ENCODE results near the gene RARS1.

DNA sequence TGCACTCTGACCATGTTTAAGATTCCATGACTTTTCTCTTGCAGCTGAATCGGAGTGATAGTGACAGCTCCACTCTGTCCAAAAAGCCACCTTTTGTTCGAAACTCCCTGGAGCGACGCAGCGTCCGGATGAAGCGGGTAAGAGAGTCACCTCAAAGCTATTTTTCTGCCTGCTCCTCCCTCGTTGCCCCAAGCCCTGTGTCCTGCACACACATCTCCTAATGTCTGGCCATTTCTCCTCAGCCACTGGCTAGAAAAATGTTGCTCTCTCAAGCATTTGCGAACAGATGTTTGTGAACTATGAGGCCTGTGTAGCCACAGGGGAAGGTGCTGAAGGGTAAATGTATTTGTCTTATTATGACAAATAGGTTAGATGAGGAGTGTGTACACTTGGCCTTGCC is 25.7 kb upstream of the RARS1 start:
- no peak for TF ChIP-seq TAF1 (IDR thresholded peaks at IDR 0.05; ENCODE audit: borderline replicate concordance, low read depth, low read length)
- TF ChIP-seq POLR2A (IDR thresholded peaks at IDR 0.05; ENCODE audit: low read depth, low read length) = no peak
